Esophagus muscularis mucosa (tissue), 4 donors: ENCODE results near the gene TSSK2.

Source experiments
- EP300 ChIP-seq: sonication (generic); formaldehyde crosslinking; IDR thresholded peaks from one replicate; pipeline ENCODE4 v1.6.1; 2017; ENCODE audit warnings: antibody characterized with exemption
- POLR2A ChIP-seq: fragments of 450-650 bp; IDR thresholded peaks from one replicate; pipeline ENCODE4 v1.6.1; 2017; ENCODE audit warnings: antibody characterized with exemption, moderate library complexity, mild to moderate bottlenecking, low read depth
- TF ChIP-seq, protein P1 (sequence below), 3 experiments: fragments of 200-600 bp in 2 of 3; fragments of 450-650 bp in 1 of 3; sonication (generic) in 2 of 3; IDR thresholded peaks; one replicate each; pipeline ENCODE4 v1.5.1; 2017 to 2019; ENCODE audit warnings: antibody characterized with exemption in 3 of 3, mild to moderate bottlenecking in 2 of 3, moderate library complexity in 1 of 3

GRCh38 chr22:19110646-19111045, 20.5 kb upstream of the TSSK2 start:
- TF ChIP-seq, protein P1, sequence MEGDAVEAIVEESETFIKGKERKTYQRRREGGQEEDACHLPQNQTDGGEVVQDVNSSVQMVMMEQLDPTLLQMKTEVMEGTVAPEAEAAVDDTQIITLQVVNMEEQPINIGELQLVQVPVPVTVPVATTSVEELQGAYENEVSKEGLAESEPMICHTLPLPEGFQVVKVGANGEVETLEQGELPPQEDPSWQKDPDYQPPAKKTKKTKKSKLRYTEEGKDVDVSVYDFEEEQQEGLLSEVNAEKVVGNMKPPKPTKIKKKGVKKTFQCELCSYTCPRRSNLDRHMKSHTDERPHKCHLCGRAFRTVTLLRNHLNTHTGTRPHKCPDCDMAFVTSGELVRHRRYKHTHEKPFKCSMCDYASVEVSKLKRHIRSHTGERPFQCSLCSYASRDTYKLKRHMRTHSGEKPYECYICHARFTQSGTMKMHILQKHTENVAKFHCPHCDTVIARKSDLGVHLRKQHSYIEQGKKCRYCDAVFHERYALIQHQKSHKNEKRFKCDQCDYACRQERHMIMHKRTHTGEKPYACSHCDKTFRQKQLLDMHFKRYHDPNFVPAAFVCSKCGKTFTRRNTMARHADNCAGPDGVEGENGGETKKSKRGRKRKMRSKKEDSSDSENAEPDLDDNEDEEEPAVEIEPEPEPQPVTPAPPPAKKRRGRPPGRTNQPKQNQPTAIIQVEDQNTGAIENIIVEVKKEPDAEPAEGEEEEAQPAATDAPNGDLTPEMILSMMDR (IDR thresholded peaks at IDR 0.05), result no peak
- TF ChIP-seq POLR2A, result no peak
- no peak for TF ChIP-seq EP300
